ENCODE results near the gene SLC6A2. TPM values are rescaled to one million over a fixed set of nuclear protein-coding genes. Genes with fewer than 3 reads are reported as not detected.

Gene SLC6A2
- total and polyA plus RNA-seq, 4 experiments from 2014 or later = not detected

DNA sequence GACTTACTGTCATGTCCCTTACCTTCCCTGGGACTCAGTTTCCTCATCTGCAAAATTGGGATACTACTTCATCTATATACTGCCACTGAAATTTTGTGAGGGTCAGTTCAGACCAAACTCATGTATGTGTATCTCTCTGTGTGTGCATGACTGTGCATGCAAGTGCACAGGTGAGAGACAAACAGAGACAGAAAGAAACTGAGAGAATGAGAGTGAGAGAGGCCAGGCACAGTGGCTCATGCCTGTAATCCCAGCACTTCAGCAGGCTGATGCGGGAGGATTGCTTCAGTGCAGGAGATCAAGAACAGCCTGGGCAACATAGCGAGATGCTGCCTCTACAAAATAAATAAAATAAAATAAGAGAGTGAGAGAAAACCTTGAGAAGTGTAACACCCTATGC is 32.1 kb upstream of the SLC6A2 start:
- H3K4me3 Mint-ChIP-seq = no peak overlapping the region
- intact Hi-C loops (cut with micrococcal nuclease) = no loop called here

DNA sequence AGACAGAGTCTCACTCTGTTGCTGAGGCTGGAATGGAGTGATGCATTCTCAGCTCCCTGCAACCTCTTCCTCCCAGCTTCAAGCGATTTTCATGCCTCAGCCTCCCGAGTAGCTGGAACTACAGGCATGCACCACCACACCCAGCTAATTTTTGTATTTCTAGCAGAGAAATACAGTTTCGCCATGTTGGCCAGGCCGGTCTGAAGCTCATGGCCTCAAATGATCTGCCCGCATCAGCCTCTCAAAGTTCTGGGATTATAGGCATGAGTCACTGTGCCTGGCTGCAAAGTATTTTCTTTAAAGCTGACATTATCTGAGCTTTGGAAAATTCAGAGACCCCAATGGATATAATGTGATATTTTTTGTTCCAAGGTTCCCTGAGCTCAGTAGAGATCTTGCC is 31.1 kb upstream of the SLC6A2 start:
- no peak overlapping the region for H3K4me3 ChIP-seq (ENCODE audit: low read length in 2 of 2)
- Mint-ChIP-seq H3K9me3 (no peaks in the 10 kb centered on the region), H3K4me1 (peaks cover 0 to 2% (median 0%) of the 10 kb centered on the region in 4 donors), H3K4me3 (no peak overlapping the region), H3K27ac (no peak overlapping the region), H3K27me3 (peaks cover 2 to 5% of the 10 kb centered on the region in 2 donors), H3K36me3 (no peaks in the 10 kb centered on the region)
- no peak overlapping the region for H3K27ac ChIP-seq (ENCODE audit: low read depth, low read length)
- DNase-seq = no peak
- no peaks in the 10 kb centered on the region for H3K36me3 ChIP-seq (ENCODE audit: insufficient read depth, low read length)
- intact Hi-C loops (cut with micrococcal nuclease) = no loop called here
- POLR2A ChIA-PET (ENCODE audit: partially characterized antibody) = no interaction called here
- no peaks in the 10 kb centered on the region for H3K9me3 ChIP-seq (ENCODE audit: control insufficient read depth in 1 of 2, low read length in 2 of 2)
- CTCF ChIA-PET (ENCODE audit: partially characterized antibody) = interaction anchor here (1.3 kb wide), 1 partner anchor 160 kb away, joined by 4 read pairs; no protein-coding TSS in a partner anchor
- no peaks in the 10 kb centered on the region for H3K27me3 ChIP-seq (ENCODE audit: insufficient read depth, low read length)
- no peaks in the 10 kb centered on the region for H3K4me1 ChIP-seq (ENCODE audit: insufficient read depth, low read length)

More for the DNA sequence above, 32.1 kb upstream of the SLC6A2 start:
- Histone ChIP-seq H3K27me3 (ENCODE audit: insufficient read depth, low read length) (no peaks in the 10 kb centered on the region), H3K27ac (ENCODE audit: low read depth, low read length) (no peak overlapping the region), H3K36me3 (ENCODE audit: insufficient read depth, low read length) (no peaks in the 10 kb centered on the region), H3K9me3 (ENCODE audit: control insufficient read depth in 1 of 2, low read length in 2 of 2) (no peaks in the 10 kb centered on the region), H3K4me1 (ENCODE audit: insufficient read depth, low read length) (no peaks in the 10 kb centered on the region), H3K4me3 (ENCODE audit: low read length in 2 of 2) (no peak overlapping the region)
- Mint-ChIP-seq H3K27ac (no peak overlapping the region), H3K27me3 (peaks cover 2 to 4% of the 10 kb centered on the region in 2 donors), H3K36me3 (no peaks in the 10 kb centered on the region), H3K9me3 (no peaks in the 10 kb centered on the region), H3K4me1 (peaks cover 0 to 2% (median 0%) of the 10 kb centered on the region in 4 donors)
- ChIA-PET CTCF (ENCODE audit: partially characterized antibody) (no interaction called here), POLR2A (ENCODE audit: partially characterized antibody) (no interaction called here)
- no peak for DNase-seq

DNA sequence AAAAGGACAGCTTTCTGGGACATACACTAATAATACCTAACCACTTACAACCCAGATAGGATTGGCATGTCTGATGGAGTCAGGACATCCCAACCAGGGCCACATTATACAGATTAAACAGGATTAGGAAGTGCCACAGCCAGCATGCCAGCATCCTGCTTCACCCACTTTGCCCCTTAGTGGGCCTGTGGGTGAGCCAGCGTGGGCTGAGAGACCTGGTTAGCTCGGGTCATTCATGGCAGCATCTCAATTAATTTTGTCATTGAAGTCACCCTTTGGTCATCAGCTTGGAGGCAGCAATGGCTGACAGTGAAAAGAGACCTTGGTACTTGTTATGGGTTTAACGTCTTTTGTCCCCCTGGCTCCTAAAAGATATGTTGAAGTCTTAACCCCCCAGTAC is 29.9 kb upstream of the SLC6A2 start:
- no peak for DNase-seq
- Mint-ChIP-seq H3K36me3 (no peaks in the 10 kb centered on the region), H3K4me3 (no peak overlapping the region), H3K27me3 (peaks cover 3 to 8% of the 10 kb centered on the region in 2 donors), H3K4me1 (peaks cover 0 to 2% (median 0%) of the 10 kb centered on the region in 4 donors), H3K27ac (no peak overlapping the region), H3K9me3 (no peaks in the 10 kb centered on the region)
- no peaks in the 10 kb centered on the region for H3K27me3 ChIP-seq (ENCODE audit: insufficient read depth, low read length)
- ChIA-PET CTCF (ENCODE audit: partially characterized antibody) (interaction anchor here (1.3 kb wide), 1 partner anchor 161 kb away, joined by 4 read pairs; no protein-coding TSS in a partner anchor), POLR2A (ENCODE audit: partially characterized antibody) (no interaction called here)
- intact Hi-C loops (cut with micrococcal nuclease) = no loop called here
- no peaks in the 10 kb centered on the region for H3K4me1 ChIP-seq (ENCODE audit: insufficient read depth, low read length)
- H3K4me3 ChIP-seq (ENCODE audit: low read length in 2 of 2) = no peak overlapping the region
- H3K9me3 ChIP-seq (ENCODE audit: control insufficient read depth in 1 of 2, low read length in 2 of 2) = no peaks in the 10 kb centered on the region
- no peaks in the 10 kb centered on the region for H3K36me3 ChIP-seq (ENCODE audit: insufficient read depth, low read length)
- H3K27ac ChIP-seq (ENCODE audit: low read depth, low read length) = no peak overlapping the region

DNA sequence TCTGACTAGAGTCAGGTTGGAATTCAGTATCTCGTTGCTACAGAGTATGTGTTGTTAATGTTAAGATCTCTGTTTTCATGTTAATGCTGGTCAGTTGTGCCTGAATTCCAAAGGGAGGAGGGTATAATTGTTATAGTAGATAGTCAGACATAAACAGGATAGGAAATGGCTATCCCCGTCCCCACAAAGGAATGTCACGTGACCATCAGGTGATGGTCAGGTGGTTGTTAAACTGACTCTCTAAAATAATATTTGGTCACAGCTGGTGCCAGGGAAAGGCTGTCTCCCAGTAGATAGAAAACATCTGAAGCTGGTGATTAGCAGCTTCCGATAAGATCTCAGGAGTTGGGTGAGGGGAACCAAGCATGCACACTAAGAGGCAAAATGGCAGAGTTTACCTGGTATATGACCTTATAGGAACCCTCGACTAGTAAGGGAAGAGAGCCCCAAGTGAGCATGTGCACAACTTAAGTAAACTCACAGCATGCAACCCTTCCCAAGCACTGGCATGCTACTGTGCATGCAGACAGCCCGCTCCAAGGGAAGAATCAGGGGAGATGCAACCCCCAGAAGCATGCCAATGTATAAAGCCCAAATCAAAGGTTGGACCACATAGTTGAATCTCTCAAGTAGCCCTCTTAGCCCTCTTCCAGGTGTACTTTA is 27.4 kb upstream of the SLC6A2 start:
- POLR2A ChIA-PET (ENCODE audit: partially characterized antibody) = no interaction called here
- H3K9me3 ChIP-seq (ENCODE audit: control insufficient read depth in 1 of 2, low read length in 2 of 2) = no peaks in the 10 kb centered on the region
- peaks cover 0 to 2% (median 0%) of the 10 kb centered on the region in 4 donors for H3K4me1 Mint-ChIP-seq
- H3K4me3 ChIP-seq (ENCODE audit: low read length in 2 of 2) = no peak overlapping the region
- CTCF ChIA-PET (ENCODE audit: partially characterized antibody) = no interaction called here
- H3K27me3 ChIP-seq (ENCODE audit: insufficient read depth, low read length) = no peaks in the 10 kb centered on the region
- H3K27ac Mint-ChIP-seq = no peak overlapping the region
- peaks cover 4 to 11% of the 10 kb centered on the region in 2 donors for H3K27me3 Mint-ChIP-seq
- DNase-seq = no peak
- H3K36me3 Mint-ChIP-seq = no peaks in the 10 kb centered on the region
- H3K27ac ChIP-seq (ENCODE audit: low read depth, low read length) = no peak overlapping the region
- H3K4me1 ChIP-seq (ENCODE audit: insufficient read depth, low read length) = no peaks in the 10 kb centered on the region
- intact Hi-C loops (cut with micrococcal nuclease) = no loop called here
- H3K4me3 Mint-ChIP-seq = no peak overlapping the region
- no peaks in the 10 kb centered on the region for H3K36me3 ChIP-seq (ENCODE audit: insufficient read depth, low read length)
- H3K9me3 Mint-ChIP-seq = no peaks in the 10 kb centered on the region

DNA sequence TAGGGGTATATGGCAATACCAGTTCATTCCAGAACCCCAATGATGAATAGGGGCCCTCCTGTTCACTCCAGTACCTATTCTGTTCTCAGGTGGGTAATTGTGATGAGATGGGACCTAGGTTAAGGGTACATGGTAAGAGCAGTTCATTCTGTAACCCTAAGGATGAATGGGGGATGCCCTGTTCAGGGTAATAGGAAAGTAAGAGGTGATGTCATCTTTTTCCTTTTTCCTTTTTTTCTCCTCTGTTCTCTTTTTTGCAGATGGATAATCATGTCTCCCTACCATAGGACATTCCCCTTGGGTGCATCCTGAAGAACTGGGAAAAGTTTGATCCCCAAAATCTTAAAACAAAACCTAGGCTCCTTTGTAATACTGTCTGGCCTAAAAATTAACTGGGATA is 25.0 kb upstream of the SLC6A2 start:
- CTCF ChIA-PET (ENCODE audit: partially characterized antibody) = no interaction called here
- Mint-ChIP-seq H3K9me3 (no peaks in the 10 kb centered on the region), H3K27ac (no peak overlapping the region), H3K4me1 (no peaks in the 10 kb centered on the region), H3K4me3 (no peak overlapping the region), H3K27me3 (peaks cover 7 to 10% of the 10 kb centered on the region in 2 donors), H3K36me3 (no peaks in the 10 kb centered on the region)
- no peaks in the 10 kb centered on the region for H3K27me3 ChIP-seq (ENCODE audit: insufficient read depth, low read length)
- intact Hi-C loops (cut with micrococcal nuclease) = no loop called here
- no peak for DNase-seq
- no peak overlapping the region for H3K27ac ChIP-seq (ENCODE audit: low read depth, low read length)
- no peak overlapping the region for H3K4me3 ChIP-seq (ENCODE audit: low read length in 2 of 2)
- H3K36me3 ChIP-seq (ENCODE audit: insufficient read depth, low read length) = no peaks in the 10 kb centered on the region
- H3K9me3 ChIP-seq (ENCODE audit: control insufficient read depth in 1 of 2, low read length in 2 of 2) = no peaks in the 10 kb centered on the region
- POLR2A ChIA-PET (ENCODE audit: partially characterized antibody) = no interaction called here
- H3K4me1 ChIP-seq (ENCODE audit: insufficient read depth, low read length) = no peaks in the 10 kb centered on the region

DNA sequence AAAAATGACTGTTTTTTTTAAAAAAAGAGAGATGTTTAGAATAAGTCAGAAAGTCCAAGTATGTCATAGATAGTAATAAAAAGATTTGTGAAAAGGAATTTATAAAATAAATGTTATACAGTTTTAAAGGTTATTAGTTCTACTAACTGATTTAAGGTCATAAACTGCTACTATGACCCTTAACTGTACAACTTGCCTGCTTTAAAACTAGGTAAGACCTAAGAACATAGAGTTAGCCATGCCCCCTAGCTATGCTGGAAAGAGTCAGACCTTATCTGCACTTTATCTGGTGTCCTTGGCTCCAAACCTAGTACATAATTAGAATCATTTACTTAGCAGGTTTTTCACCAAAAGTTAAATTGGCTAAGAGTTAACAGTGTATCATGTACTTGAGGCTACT is 23.5 kb upstream of the SLC6A2 start:
- Mint-ChIP-seq H3K36me3 (no peaks in the 10 kb centered on the region), H3K9me3 (no peaks in the 10 kb centered on the region), H3K4me3 (no peak overlapping the region), H3K27me3 (peaks cover 13 to 14% of the 10 kb centered on the region in 2 donors), H3K27ac (no peak overlapping the region), H3K4me1 (no peaks in the 10 kb centered on the region)
- Histone ChIP-seq H3K27me3 (ENCODE audit: insufficient read depth, low read length) (no peaks in the 10 kb centered on the region), H3K9me3 (ENCODE audit: control insufficient read depth in 1 of 2, low read length in 2 of 2) (no peaks in the 10 kb centered on the region), H3K4me1 (ENCODE audit: insufficient read depth, low read length) (no peaks in the 10 kb centered on the region), H3K4me3 (ENCODE audit: low read length in 2 of 2) (no peak overlapping the region), H3K27ac (ENCODE audit: low read depth, low read length) (no peak overlapping the region), H3K36me3 (ENCODE audit: insufficient read depth, low read length) (no peaks in the 10 kb centered on the region)
- intact Hi-C loops (cut with micrococcal nuclease) = no loop called here
- CTCF ChIA-PET (ENCODE audit: partially characterized antibody) = no interaction called here
- POLR2A ChIA-PET (ENCODE audit: partially characterized antibody) = no interaction called here
- DNase-seq = no peak

DNA sequence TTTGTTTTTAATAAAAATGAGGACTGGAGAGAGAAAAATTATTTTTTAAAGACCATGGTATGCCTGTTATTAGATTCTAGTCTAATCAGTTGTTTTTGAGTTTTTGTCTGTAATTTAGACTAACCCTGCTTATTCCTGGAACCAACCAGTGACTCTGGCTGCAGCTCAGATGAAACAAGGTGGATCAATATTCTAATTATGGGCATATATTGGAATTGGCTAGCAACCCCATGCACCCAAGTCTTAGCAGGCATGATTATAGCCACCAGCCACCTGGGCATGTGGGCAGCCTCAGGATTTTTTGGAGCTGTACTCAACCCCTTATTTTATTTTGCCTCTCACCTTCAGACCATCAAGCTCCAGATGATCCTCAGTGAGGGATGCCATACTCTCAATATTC is 21.6 kb upstream of the SLC6A2 start:
- ChIA-PET CTCF (ENCODE audit: partially characterized antibody) (no interaction called here), POLR2A (ENCODE audit: partially characterized antibody) (no interaction called here)
- H3K4me1 Mint-ChIP-seq = no peaks in the 10 kb centered on the region
- H3K27ac Mint-ChIP-seq = no peak overlapping the region
- no peaks in the 10 kb centered on the region for H3K36me3 ChIP-seq (ENCODE audit: insufficient read depth, low read length)
- no peak for DNase-seq
- no peaks in the 10 kb centered on the region for H3K9me3 ChIP-seq (ENCODE audit: control insufficient read depth in 1 of 2, low read length in 2 of 2)
- H3K9me3 Mint-ChIP-seq = no peaks in the 10 kb centered on the region
- no peak overlapping the region for H3K27ac ChIP-seq (ENCODE audit: low read depth, low read length)
- H3K27me3 Mint-ChIP-seq = peaks cover 13 to 14% of the 10 kb centered on the region in 2 donors
- H3K4me3 ChIP-seq (ENCODE audit: low read length in 2 of 2) = no peak overlapping the region
- no peaks in the 10 kb centered on the region for H3K4me1 ChIP-seq (ENCODE audit: insufficient read depth, low read length)
- H3K4me3 Mint-ChIP-seq = no peak overlapping the region
- intact Hi-C loops (cut with micrococcal nuclease) = no loop called here
- H3K36me3 Mint-ChIP-seq = no peaks in the 10 kb centered on the region
- H3K27me3 ChIP-seq (ENCODE audit: insufficient read depth, low read length) = no peaks in the 10 kb centered on the region

DNA sequence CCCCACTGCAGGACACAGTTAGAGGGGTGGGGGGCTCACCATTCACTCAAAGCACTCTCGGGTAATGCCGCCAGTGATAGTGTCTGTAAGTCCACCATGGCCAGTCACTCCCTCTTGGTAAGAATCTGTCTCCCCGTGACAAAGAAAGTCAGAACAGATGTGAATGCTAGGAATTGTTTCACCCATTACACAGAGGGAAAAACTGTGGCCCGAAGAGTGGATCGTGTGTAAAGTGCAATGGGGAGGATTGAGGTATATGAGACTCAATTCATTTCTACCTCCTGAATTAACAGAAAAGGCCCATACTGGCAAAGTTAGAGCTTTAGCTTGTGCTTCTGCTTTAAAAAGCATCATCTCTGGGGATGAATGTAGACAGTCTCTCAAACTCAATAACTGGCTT is 17.5 kb upstream of the SLC6A2 start:
- no peaks in the 10 kb centered on the region for H3K36me3 ChIP-seq (ENCODE audit: insufficient read depth, low read length)
- no peak overlapping the region for H3K27ac Mint-ChIP-seq
- H3K4me1 Mint-ChIP-seq = no peaks in the 10 kb centered on the region
- H3K9me3 Mint-ChIP-seq = no peaks in the 10 kb centered on the region
- H3K36me3 Mint-ChIP-seq = no peaks in the 10 kb centered on the region
- ChIA-PET POLR2A (ENCODE audit: partially characterized antibody) (no interaction called here), CTCF (ENCODE audit: partially characterized antibody) (no interaction called here)
- no peak overlapping the region for H3K4me3 Mint-ChIP-seq
- no peak overlapping the region for H3K4me3 ChIP-seq (ENCODE audit: low read length in 2 of 2)
- H3K27me3 Mint-ChIP-seq = peaks cover 13 to 15% of the 10 kb centered on the region in 2 donors
- no peaks in the 10 kb centered on the region for H3K4me1 ChIP-seq (ENCODE audit: insufficient read depth, low read length)
- no peaks in the 10 kb centered on the region for H3K27me3 ChIP-seq (ENCODE audit: insufficient read depth, low read length)
- H3K27ac ChIP-seq (ENCODE audit: low read depth, low read length) = no peak overlapping the region
- no peaks in the 10 kb centered on the region for H3K9me3 ChIP-seq (ENCODE audit: control insufficient read depth in 1 of 2, low read length in 2 of 2)
- intact Hi-C loops (cut with micrococcal nuclease) = no loop called here
- no peak for DNase-seq

Measured in CD4-positive, alpha-beta memory T cell (primary cell).